Ovary (tissue), 3 donors: Measurements from ENCODE around the gene OVCA2.

ENCODE experiments used
- EP300 ChIP-seq: sonication (generic); formaldehyde crosslinking; IDR thresholded peaks from one replicate; pipeline ENCODE4 v1.6.1; 2017; ENCODE audit warnings: antibody characterized with exemption
- TF ChIP-seq, protein P1 (sequence below), 3 donors: fragments of 450-650 bp in 2 of 3; fragments of 200-600 bp in 1 of 3; IDR thresholded peaks; one replicate each; pipeline versions ENCODE4 v1.5.1 to v1.8.0; 2016 to 2022; ENCODE audit warnings: antibody characterized with exemption in 3 of 3, mild to moderate bottlenecking in 1 of 3
- donor health status: DM: no; HTN: no; CAD: no.

- TF ChIP-seq, protein P1, sequence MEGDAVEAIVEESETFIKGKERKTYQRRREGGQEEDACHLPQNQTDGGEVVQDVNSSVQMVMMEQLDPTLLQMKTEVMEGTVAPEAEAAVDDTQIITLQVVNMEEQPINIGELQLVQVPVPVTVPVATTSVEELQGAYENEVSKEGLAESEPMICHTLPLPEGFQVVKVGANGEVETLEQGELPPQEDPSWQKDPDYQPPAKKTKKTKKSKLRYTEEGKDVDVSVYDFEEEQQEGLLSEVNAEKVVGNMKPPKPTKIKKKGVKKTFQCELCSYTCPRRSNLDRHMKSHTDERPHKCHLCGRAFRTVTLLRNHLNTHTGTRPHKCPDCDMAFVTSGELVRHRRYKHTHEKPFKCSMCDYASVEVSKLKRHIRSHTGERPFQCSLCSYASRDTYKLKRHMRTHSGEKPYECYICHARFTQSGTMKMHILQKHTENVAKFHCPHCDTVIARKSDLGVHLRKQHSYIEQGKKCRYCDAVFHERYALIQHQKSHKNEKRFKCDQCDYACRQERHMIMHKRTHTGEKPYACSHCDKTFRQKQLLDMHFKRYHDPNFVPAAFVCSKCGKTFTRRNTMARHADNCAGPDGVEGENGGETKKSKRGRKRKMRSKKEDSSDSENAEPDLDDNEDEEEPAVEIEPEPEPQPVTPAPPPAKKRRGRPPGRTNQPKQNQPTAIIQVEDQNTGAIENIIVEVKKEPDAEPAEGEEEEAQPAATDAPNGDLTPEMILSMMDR (IDR thresholded peaks at IDR 0.05): no peak
- TF ChIP-seq EP300: no peak
Measured at GRCh38 chr17:2061441-2061958, 19.7 kb downstream of the OVCA2 start.
